HG02938 (cell line): ENCODE measurements around the gene SIDT1.
"Not testable (repeated sequence)": the region's sequence is repeated elsewhere in the genome, so short reads cannot be mapped to it uniquely, and the experiment has no call there.

ENCODE experiments used
- ATAC-seq: cut with Tn5 transposase; IDR thresholded peaks from one replicate; pipeline ENCODE4 v1.9.1; 2021; ENCODE audit warnings: mild to moderate bottlenecking, moderate library complexity; ENCODE audit not compliant: unreplicated experiment

The SIDT1 gene

GRCh38 chr3:113629584-113630421 is 97.4 kb downstream of the SIDT1 start:
- ATAC-seq: no peak

- no peak for ATAC-seq
Observed at GRCh38 chr3:113630956-113631542, 98.7 kb downstream of the SIDT1 start.

DNA sequence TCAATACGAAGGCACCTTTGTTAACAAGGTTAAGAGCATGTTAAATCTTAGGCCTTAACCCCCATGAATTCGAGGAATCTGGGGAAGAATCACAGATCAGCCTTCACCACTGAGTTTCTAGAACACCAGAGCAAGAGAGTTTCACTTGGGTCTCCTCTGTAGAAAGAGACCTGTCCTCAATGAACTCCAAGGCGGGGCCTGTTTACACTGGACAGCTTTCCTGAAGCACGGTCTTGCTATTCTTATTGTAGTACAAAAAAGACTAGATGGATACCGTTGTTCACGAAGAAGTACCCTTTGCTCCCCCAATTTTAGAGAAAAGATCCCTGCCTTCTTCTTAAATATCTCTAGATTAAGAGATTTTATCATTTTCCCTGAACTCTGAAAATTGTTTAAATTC is 99.2 kb downstream of the SIDT1 start:
- no peak for ATAC-seq

- ATAC-seq: no peak
Observed at GRCh38 chr3:113634782-113635474, 102.6 kb downstream of the SIDT1 start.

DNA sequence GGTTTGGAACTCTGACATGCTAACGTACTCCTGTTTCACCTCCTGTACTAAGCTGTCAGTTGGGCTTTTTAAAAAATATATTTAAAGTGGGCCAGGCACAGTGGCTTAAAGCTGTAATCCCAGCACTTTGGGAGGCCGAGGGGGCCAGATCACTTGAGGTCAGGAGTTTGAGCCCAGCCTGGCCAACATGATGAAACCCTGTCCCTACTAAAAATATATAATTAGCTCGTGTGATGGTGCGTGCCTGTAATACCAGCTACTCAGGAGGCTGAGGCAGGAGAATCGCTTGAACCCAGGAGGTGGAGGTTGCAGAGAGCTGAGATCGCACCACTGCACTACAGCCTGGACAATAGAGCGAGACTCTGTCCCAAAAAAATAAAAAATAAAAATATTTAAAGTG is 103.7 kb downstream of the SIDT1 start:
- not testable (repeated sequence) for ATAC-seq

DNA sequence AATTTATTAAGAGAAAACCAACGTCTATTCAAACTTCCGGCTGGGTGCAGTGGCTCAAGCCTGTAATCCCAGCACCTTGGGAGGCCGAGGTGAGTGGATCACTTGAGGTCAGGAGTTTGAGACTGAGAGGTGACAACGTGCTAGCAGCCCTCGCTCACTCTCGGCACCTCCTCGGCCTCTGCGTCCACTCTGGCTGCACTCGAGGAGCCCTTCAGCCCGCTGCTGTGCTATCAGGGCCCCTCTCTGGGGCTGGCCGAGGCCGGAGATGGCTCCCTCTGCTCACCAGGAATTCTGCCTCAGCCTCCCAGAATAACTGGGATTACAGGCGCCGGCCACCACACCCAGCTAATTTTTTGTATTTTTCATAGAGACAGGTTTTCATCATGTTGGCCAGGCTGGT is 105.4 kb downstream of the SIDT1 start:
- ATAC-seq: no peak

GRCh38 chr3:113638910-113639309 is 106.6 kb downstream of the SIDT1 start:
- no peak for ATAC-seq

DNA sequence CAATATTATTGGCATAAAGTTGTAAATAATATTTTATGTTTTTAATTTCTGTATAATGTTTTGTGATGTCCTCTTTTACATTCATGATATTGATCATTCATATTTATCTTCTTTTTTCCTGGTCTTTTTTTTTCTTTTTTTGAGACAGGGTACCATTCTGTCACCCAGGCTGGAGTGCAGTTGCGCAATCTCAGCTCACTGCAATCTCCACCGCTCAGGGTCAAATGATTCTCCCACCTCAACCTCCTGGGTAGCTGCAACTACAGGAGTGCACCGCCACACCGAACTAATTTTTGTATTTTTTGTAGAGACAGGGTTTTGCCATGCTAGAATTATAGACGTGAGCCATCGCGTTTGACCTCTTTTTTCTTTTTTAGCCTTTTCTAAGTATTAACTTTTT is 111.2 kb downstream of the SIDT1 start:
- ATAC-seq: no peak

GRCh38 chr3:113648524-113648923 is 116.2 kb downstream of the SIDT1 start:
- ATAC-seq: no peak

- ATAC-seq: no peak
Observed at GRCh38 chr3:113649174-113649845, 117.0 kb downstream of the SIDT1 start.

DNA sequence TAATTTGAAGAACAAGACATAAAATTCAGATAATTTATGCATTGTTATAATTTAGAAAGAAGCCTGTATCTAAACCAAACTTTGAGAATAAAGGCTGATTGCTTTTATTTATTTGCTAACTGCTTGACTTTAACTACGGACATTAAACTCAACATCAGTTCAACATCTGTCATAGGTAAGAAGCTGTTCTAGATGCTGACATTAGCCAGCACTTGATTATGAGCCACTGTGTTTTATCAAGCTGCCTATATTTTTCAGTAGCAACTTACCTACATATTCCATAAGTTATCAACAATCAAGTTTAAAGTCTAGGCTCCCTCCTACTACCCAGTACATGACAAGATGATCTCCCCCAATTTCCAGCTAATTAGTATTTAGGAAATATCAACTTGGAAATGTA is 122.0 kb downstream of the SIDT1 start:
- ATAC-seq: no peak

GRCh38 chr3:113654851-113655250 is 122.5 kb downstream of the SIDT1 start:
- no peak for ATAC-seq

GRCh38 chr3:113658107-113658506 is 125.8 kb downstream of the SIDT1 start:
- ATAC-seq: no peak

DNA sequence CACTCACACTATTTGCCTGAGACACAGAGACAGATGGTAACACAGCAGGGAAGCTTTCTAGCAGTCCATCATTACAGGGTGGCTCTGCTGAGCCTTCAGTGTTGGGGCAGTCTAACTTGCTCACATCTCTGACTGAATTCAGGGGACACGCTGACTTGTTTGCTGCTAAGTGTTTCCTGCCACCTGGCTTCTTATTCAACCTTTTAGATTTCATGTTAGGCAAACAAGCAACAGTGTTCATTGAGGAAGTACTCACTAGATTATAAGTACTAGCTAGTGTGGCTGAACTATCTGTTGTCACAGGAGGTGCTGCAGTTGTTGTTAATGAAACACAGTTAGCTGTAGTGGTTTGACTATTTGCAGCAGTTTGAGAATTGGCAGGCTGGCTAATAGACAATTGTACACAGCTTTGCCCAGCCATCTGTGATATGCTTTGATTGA is 126.8 kb downstream of the SIDT1 start:
- no peak for ATAC-seq

- ATAC-seq: no peak
Observed at GRCh38 chr3:113659996-113660395, 127.6 kb downstream of the SIDT1 start.

GRCh38 chr3:113660458-113660857 is 128.1 kb downstream of the SIDT1 start:
- no peak for ATAC-seq

- ATAC-seq: no peak
Observed at GRCh38 chr3:113660896-113661295, 128.5 kb downstream of the SIDT1 start.

GRCh38 chr3:113662824-113663223 is 130.5 kb downstream of the SIDT1 start:
- ATAC-seq: no peak

GRCh38 chr3:113663324-113663750 is 131.0 kb downstream of the SIDT1 start:
- no peak for ATAC-seq

- ATAC-seq: no peak
Observed at GRCh38 chr3:113663761-113664160, 131.4 kb downstream of the SIDT1 start.

- no peak for ATAC-seq
Observed at GRCh38 chr3:113664523-113665094, 132.3 kb downstream of the SIDT1 start.
